OCI-LY1 (cell line): Measurements from ENCODE around the gene KRTAP5-1.

ENCODE experiments used
- H2AFZ ChIP-seq: fragments of 200-600 bp; sonication (generic), shearing (Covaris generic); 2 replicates; pipeline ENCODE4 v1.6.0; 2014; ENCODE audit warnings: antibody characterized with exemption, mild to moderate bottlenecking, low read length
- H3F3A ChIP-seq: fragments of 200-600 bp; sonication (generic), shearing (Covaris generic); 2 replicates; pipeline ENCODE4 v1.6.0; 2014; ENCODE audit warnings: mild to moderate bottlenecking, antibody characterized with exemption, low read length, moderate library complexity; ENCODE audit not compliant: insufficient read depth
- H3K27ac ChIP-seq: fragments of 200-600 bp; sonication (generic); 2 replicates; pipeline ENCODE4 v1.5.1; 2014; ENCODE audit warnings: low read length, mixed run types, mild to moderate bottlenecking, low read depth; ENCODE audit not compliant: poor library complexity, severe bottlenecking
- H3K27me3 ChIP-seq: fragments of 200-600 bp; sonication (generic); 2 replicates; pipeline ENCODE4 v1.6.0; 2014; ENCODE audit warnings: antibody characterized with exemption, mild to moderate bottlenecking, low read length, moderate library complexity; ENCODE audit not compliant: insufficient read depth
- H3K36me3 ChIP-seq: fragments of 200-600 bp; sonication (generic); 2 replicates; pipeline ENCODE4 v1.6.1; 2014; ENCODE audit warnings: mild to moderate bottlenecking, antibody characterized with exemption, low read length, moderate library complexity, mixed read lengths; ENCODE audit not compliant: insufficient read depth
- H3K4me1 ChIP-seq: fragments of 200-600 bp; sonication (generic); 2 replicates; pipeline ENCODE4 v1.5.1; 2014; ENCODE audit warnings: mild to moderate bottlenecking, low read length, moderate library complexity; ENCODE audit not compliant: insufficient read depth, severe bottlenecking
- H3K4me2 ChIP-seq: fragments of 200-600 bp; sonication (generic), shearing (Covaris generic); 2 replicates; pipeline ENCODE4 v1.6.1; 2014; ENCODE audit warnings: low read length
- H3K4me3 ChIP-seq: fragments of 200-600 bp; sonication (generic); 2 replicates; pipeline ENCODE4 v1.5.1; 2014; ENCODE audit warnings: low read length, low read depth, mild to moderate bottlenecking, mixed read lengths; ENCODE audit not compliant: poor library complexity, severe bottlenecking
- H3K79me2 ChIP-seq: fragments of 200-600 bp; shearing (Covaris generic); 2 replicates; pipeline ENCODE4 v1.6.1; 2016; ENCODE audit warnings: mixed run types, low read length, mixed read lengths; ENCODE audit not compliant: insufficient read depth
- H3K9ac ChIP-seq: fragments of 200-600 bp; sonication (generic), shearing (Covaris generic); 2 replicates; pipeline ENCODE4 v1.6.1; 2014; ENCODE audit warnings: mild to moderate bottlenecking, low read length, mixed read lengths
- H3K9me2 ChIP-seq: fragments of 200-600 bp; sonication (generic), shearing (Covaris generic); 2 replicates; pipeline ENCODE4 v1.6.1; 2014; ENCODE audit warnings: low read depth, mild to moderate bottlenecking, low read length, mixed read lengths
- H3K9me3 ChIP-seq: fragments of 200-600 bp; shearing (Covaris generic); 2 replicates; pipeline ENCODE4 v1.6.1; 2014; ENCODE audit warnings: low read length, mixed read lengths
- H4K20me1 ChIP-seq: fragments of 200-600 bp; sonication (generic), shearing (Covaris generic); 2 replicates; pipeline ENCODE4 v1.6.0; 2016; ENCODE audit warnings: mild to moderate bottlenecking, low read length; ENCODE audit not compliant: insufficient read depth
- CTCF ChIP-seq: fragments of 200-600 bp; sonication (generic), shearing (Covaris generic); IDR thresholded peaks from 2 replicates; pipeline ENCODE4 v1.5.1; 2017; ENCODE audit warnings: mild to moderate bottlenecking, antibody characterized with exemption, low read length, moderate library complexity, mixed read lengths
- EZH2 ChIP-seq: fragments of 200-600 bp; sonication (generic), shearing (Covaris generic); IDR thresholded peaks from 2 replicates; pipeline ENCODE4 v1.8.0; 2017; ENCODE audit warnings: borderline replicate concordance, mixed run types, mild to moderate bottlenecking, antibody characterized with exemption, low read length, moderate library complexity, mixed read lengths

The KRTAP5-1 gene

GRCh38 chr11:1545432-1545831, 39.7 kb downstream of the KRTAP5-1 start:
- H3K9me3 ChIP-seq: no peaks in the 10 kb centered on the region
- H3K4me2 ChIP-seq: no peak overlapping the region
- H3K27me3 ChIP-seq: peaks cover 12% of the 10 kb centered on the region
- no peaks in the 10 kb centered on the region for H3K79me2 ChIP-seq
- TF ChIP-seq EZH2: no peak
- no peak for TF ChIP-seq CTCF
- H2AFZ ChIP-seq: no peak overlapping the region
- no peaks in the 10 kb centered on the region for H3F3A ChIP-seq
- no peak overlapping the region for H3K9ac ChIP-seq
- no peak overlapping the region for H3K4me3 ChIP-seq
- no peak overlapping the region for H3K27ac ChIP-seq
- no peaks in the 10 kb centered on the region for H3K36me3 ChIP-seq
- H4K20me1 ChIP-seq: no peaks in the 10 kb centered on the region
- no peaks in the 10 kb centered on the region for H3K9me2 ChIP-seq
- H3K4me1 ChIP-seq: no peaks in the 10 kb centered on the region

GRCh38 chr11:1544536-1544935, 40.5 kb downstream of the KRTAP5-1 start:
- H3K4me2 ChIP-seq: no peak overlapping the region
- no peaks in the 10 kb centered on the region for H3K9me3 ChIP-seq
- no peaks in the 10 kb centered on the region for H3F3A ChIP-seq
- no peaks in the 10 kb centered on the region for H3K79me2 ChIP-seq
- no peak overlapping the region for H3K9ac ChIP-seq
- no peak overlapping the region for H3K4me3 ChIP-seq
- H3K27ac ChIP-seq: no peak overlapping the region
- no peaks in the 10 kb centered on the region for H4K20me1 ChIP-seq
- peaks cover 12% of the 10 kb centered on the region for H3K27me3 ChIP-seq
- no peaks in the 10 kb centered on the region for H3K36me3 ChIP-seq
- no peak overlapping the region for H2AFZ ChIP-seq
- no peaks in the 10 kb centered on the region for H3K4me1 ChIP-seq
- no peaks in the 10 kb centered on the region for H3K9me2 ChIP-seq
- no peak for TF ChIP-seq EZH2
- TF ChIP-seq CTCF: no peak

- no peak overlapping the region for H2AFZ ChIP-seq
- H3K27me3 ChIP-seq: peaks cover 12% of the 10 kb centered on the region
Observed at GRCh38 chr11:1543606-1544263, 41.3 kb downstream of the KRTAP5-1 start.

More at GRCh38 chr11:1543606-1544263, 41.3 kb downstream of the KRTAP5-1 start:
- no peaks in the 10 kb centered on the region for H3K9me3 ChIP-seq
- no peak overlapping the region for H3K4me3 ChIP-seq
- H3K9ac ChIP-seq: no peak overlapping the region
- no peaks in the 10 kb centered on the region for H3K4me1 ChIP-seq
- H3K27ac ChIP-seq: no peak overlapping the region
- no peaks in the 10 kb centered on the region for H3K9me2 ChIP-seq
- H3K79me2 ChIP-seq: no peaks in the 10 kb centered on the region
- H3F3A ChIP-seq: no peaks in the 10 kb centered on the region
- H4K20me1 ChIP-seq: no peaks in the 10 kb centered on the region
- no peak overlapping the region for H3K4me2 ChIP-seq
- TF ChIP-seq EZH2: no peak
- no peak for TF ChIP-seq CTCF
- H3K36me3 ChIP-seq: no peaks in the 10 kb centered on the region
